Osteocyte (in vitro differentiated cells): ENCODE data around the gene ARHGEF38. TPM values are rescaled to one million over a fixed set of nuclear protein-coding genes. Genes with fewer than 3 reads are reported as not detected.

Experiments
- DNase-seq: peaks from one replicate; pipeline ENCODE4 v3.0.0; 2021; ENCODE audit warnings: mixed read lengths; ENCODE audit not compliant: unreplicated experiment; ENCODE audit errors: extremely low spot score
- H3K27ac Mint-ChIP-seq: one replicate; pipeline ENCODE4 v1.8.0; 2021; ENCODE audit warnings: mild to moderate bottlenecking, mixed read lengths; ENCODE audit not compliant: unreplicated experiment
- H3K27me3 Mint-ChIP-seq: one replicate; pipeline ENCODE4 v1.8.0; 2021; ENCODE audit warnings: mixed read lengths; ENCODE audit not compliant: unreplicated experiment
- H3K36me3 Mint-ChIP-seq: one replicate; pipeline ENCODE4 v1.8.0; 2021; ENCODE audit warnings: mixed read lengths; ENCODE audit not compliant: unreplicated experiment
- H3K4me1 Mint-ChIP-seq: one replicate; pipeline ENCODE4 v1.8.0; 2021; ENCODE audit warnings: mixed read lengths; ENCODE audit not compliant: unreplicated experiment
- H3K4me3 Mint-ChIP-seq: one replicate; pipeline ENCODE4 v1.8.0; 2021; ENCODE audit warnings: mild to moderate bottlenecking, moderate library complexity, mixed read lengths; ENCODE audit not compliant: unreplicated experiment
- H3K9me3 Mint-ChIP-seq: one replicate; pipeline ENCODE4 v1.8.0; 2021; ENCODE audit warnings: mixed read lengths; ENCODE audit not compliant: unreplicated experiment
- total RNA-seq: library from RNA; stranded (reverse); gene quantifications from 2 replicates; pipeline ENCODE4 v1.2.1, GENCODE V29; 2021
- TF ChIP-seq, protein P1 (sequence below): fragments of 200-600 bp; sonication (generic); IDR thresholded peaks from 2 replicates; pipeline ENCODE4 v1.5.0; 2021; ENCODE audit warnings: antibody characterized with exemption, mild to moderate bottlenecking, moderate library complexity

The ARHGEF38 gene
- total RNA-seq, 1 donor from 2014 or later, result not detected

GRCh38 chr4:105598052-105598451, 45.6 kb downstream of the ARHGEF38 start:
- Mint-ChIP-seq H3K36me3 (no peaks in the 10 kb centered on the region), H3K4me3 (no peak overlapping the region), H3K27me3 (peaks cover 22% of the 10 kb centered on the region), H3K9me3 (no peaks in the 10 kb centered on the region), H3K4me1 (no peaks in the 10 kb centered on the region), H3K27ac (no peak overlapping the region)
- TF ChIP-seq, protein P1, sequence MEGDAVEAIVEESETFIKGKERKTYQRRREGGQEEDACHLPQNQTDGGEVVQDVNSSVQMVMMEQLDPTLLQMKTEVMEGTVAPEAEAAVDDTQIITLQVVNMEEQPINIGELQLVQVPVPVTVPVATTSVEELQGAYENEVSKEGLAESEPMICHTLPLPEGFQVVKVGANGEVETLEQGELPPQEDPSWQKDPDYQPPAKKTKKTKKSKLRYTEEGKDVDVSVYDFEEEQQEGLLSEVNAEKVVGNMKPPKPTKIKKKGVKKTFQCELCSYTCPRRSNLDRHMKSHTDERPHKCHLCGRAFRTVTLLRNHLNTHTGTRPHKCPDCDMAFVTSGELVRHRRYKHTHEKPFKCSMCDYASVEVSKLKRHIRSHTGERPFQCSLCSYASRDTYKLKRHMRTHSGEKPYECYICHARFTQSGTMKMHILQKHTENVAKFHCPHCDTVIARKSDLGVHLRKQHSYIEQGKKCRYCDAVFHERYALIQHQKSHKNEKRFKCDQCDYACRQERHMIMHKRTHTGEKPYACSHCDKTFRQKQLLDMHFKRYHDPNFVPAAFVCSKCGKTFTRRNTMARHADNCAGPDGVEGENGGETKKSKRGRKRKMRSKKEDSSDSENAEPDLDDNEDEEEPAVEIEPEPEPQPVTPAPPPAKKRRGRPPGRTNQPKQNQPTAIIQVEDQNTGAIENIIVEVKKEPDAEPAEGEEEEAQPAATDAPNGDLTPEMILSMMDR, result no peak
- DNase-seq, result no peak

GRCh38 chr4:105598787-105599186, 46.4 kb downstream of the ARHGEF38 start:
- DNase-seq, result no peak

GRCh38 chr4:105599482-105599881, 47.1 kb downstream of the ARHGEF38 start:
- Mint-ChIP-seq H3K36me3 (no peaks in the 10 kb centered on the region), H3K27me3 (peaks cover 12% of the 10 kb centered on the region), H3K4me1 (no peaks in the 10 kb centered on the region), H3K4me3 (no peak overlapping the region), H3K9me3 (no peaks in the 10 kb centered on the region), H3K27ac (no peak overlapping the region)
- TF ChIP-seq, protein P1, result no peak
- no peak for DNase-seq

More at GRCh38 chr4:105598787-105599186, 46.4 kb downstream of the ARHGEF38 start:
- no peaks in the 10 kb centered on the region for H3K36me3 Mint-ChIP-seq
- no peak overlapping the region for H3K27ac Mint-ChIP-seq
- no peak overlapping the region for H3K4me3 Mint-ChIP-seq
- H3K4me1 Mint-ChIP-seq, result no peaks in the 10 kb centered on the region
- H3K27me3 Mint-ChIP-seq, result peaks cover 19% of the 10 kb centered on the region
- no peaks in the 10 kb centered on the region for H3K9me3 Mint-ChIP-seq
- TF ChIP-seq, protein P1, result no peak

GRCh38 chr4:105599932-105600655, 47.7 kb downstream of the ARHGEF38 start:
- H3K4me3 Mint-ChIP-seq, result no peak overlapping the region
- no peaks in the 10 kb centered on the region for H3K4me1 Mint-ChIP-seq
- H3K36me3 Mint-ChIP-seq, result no peaks in the 10 kb centered on the region
- TF ChIP-seq, protein P1, result no peak
- peaks cover 9% of the 10 kb centered on the region for H3K27me3 Mint-ChIP-seq
- DNase-seq, result no peak
- no peaks in the 10 kb centered on the region for H3K9me3 Mint-ChIP-seq
- H3K27ac Mint-ChIP-seq, result no peak overlapping the region

GRCh38 chr4:105600951-105601350, 48.5 kb downstream of the ARHGEF38 start:
- Mint-ChIP-seq H3K9me3 (no peaks in the 10 kb centered on the region), H3K4me1 (no peaks in the 10 kb centered on the region), H3K27ac (no peak overlapping the region), H3K4me3 (no peak overlapping the region), H3K36me3 (no peaks in the 10 kb centered on the region), H3K27me3 (peaks cover 8% of the 10 kb centered on the region)
- TF ChIP-seq, protein P1, result no peak
- no peak for DNase-seq
